HG03196 (cell line): Measurements from ENCODE around the gene CYP4F3.
"Not testable (repeated sequence)": the region's sequence is repeated elsewhere in the genome, so short reads cannot be mapped to it uniquely, and the experiment has no call there.

Source experiments
- ATAC-seq: cut with Tn5 transposase; IDR thresholded peaks from one replicate; pipeline ENCODE4 v1.9.1; 2021; ENCODE audit not compliant: unreplicated experiment

The CYP4F3 gene

GRCh38 chr19:15629003-15629880 is 11.5 kb upstream of the CYP4F3 start:
- ATAC-seq = no peak

- no peak for ATAC-seq
These were observed 8.9 kb upstream of the CYP4F3 start for GRCh38 chr19:15631817-15632216.

GRCh38 chr19:15633082-15633835 is 7.4 kb upstream of the CYP4F3 start:
- ATAC-seq = no peak

DNA sequence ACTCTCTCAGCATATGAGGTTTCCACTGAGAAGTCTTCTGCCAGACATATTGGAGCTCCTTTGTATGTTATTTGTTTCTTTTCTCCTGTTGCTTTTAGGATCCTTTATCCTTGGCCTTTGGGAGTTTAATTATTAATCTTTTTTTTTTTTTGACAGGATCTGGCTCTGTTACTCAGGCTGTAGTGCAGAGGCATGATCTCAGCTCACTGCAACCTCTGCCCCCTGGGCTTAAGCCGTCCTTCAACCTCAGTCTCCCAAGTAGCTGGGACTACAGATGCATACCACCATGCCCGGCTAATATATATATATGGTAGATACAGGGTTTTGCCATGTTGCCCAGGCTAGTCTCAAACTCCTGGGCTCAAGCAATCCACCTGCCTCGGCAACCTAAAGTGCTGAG is 6.6 kb upstream of the CYP4F3 start:
- no peak for ATAC-seq

- no peak for ATAC-seq
These were observed 5.5 kb upstream of the CYP4F3 start for GRCh38 chr19:15635016-15635805.

DNA sequence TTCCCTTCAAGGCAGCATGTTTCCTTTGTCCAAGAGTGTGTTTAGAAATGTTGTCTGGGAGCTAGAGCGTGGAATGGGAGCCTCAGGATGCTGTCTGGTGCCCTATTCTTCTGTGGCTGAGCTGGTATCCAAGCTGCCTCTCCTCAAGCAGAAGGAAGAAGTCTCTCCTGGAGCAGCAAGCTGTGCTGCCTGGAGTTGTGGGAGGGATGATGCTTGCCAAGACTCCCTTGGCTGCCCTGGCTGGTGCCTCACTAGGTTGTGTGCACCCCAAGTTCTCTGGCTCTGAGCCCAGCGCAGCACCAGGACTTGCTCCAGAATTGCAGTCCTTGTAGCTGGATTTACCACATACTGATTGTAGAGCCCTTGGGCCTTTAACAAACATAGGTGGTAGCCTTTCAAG is 4.7 kb upstream of the CYP4F3 start:
- no peak for ATAC-seq

- ATAC-seq = no peak
These were observed 1.1 kb upstream of the CYP4F3 start for GRCh38 chr19:15639596-15639995.

- no peak for ATAC-seq
These were observed 354 bp downstream of the CYP4F3 start for GRCh38 chr19:15640904-15641597.

GRCh38 chr19:15641901-15642491 is 1.3 kb downstream of the CYP4F3 start:
- no peak for ATAC-seq

DNA sequence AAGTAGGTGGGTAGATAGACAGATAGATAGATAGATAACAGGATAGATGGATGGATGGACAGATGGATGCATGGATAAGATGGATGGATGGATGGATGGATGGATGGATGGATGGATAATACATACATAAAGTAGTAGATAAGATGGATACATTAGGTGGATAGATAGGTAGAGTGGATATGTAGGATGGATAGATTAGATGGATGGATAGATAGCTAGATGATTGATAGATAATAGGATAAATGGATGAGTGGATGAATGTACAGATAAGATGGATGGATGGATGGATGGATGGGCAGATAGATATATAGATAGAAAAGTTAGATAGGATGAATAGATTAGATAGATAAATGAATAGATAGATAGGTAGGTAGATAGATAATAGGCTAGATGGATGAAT is 2.1 kb downstream of the CYP4F3 start:
- no peak for ATAC-seq

GRCh38 chr19:15643387-15643786 is 2.7 kb downstream of the CYP4F3 start:
- ATAC-seq = no peak

DNA sequence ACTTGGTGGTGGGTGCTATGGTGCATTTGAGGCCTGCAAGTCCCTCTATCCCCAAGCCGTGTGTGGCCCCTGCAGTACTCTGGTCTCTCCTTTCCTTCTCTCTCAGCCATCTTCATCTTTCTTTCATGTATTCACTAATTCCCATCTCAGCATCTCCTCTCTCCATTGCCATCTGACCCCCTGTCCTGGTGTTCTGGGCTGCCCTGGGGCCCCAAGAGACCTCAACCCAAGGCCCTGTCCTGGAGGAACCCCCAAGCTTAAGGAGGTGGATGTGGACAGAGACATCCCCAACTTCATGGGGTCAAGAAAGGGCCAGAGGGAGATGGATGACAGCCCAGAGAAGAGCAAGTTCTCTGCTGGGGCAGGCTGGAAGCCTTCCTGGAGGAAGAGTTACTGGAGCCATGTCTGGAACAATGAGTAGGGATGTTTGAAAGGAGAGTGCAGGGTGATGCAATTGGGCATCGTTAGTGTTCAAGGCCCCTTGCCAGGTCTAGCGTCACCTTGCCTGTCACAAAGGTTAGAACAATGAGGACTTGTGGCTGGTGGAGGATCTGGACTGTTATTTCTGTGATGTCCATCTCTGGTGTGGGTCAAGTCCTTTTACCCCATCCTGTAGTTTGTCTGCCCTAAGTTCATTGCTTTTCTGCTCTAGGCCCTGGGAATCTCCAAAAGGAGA is 3.5 kb downstream of the CYP4F3 start:
- ATAC-seq = no peak

- ATAC-seq = no peak
These were observed 4.1 kb downstream of the CYP4F3 start for GRCh38 chr19:15644816-15645215.

- ATAC-seq = no peak
These were observed 8.8 kb downstream of the CYP4F3 start for GRCh38 chr19:15649526-15649925.

DNA sequence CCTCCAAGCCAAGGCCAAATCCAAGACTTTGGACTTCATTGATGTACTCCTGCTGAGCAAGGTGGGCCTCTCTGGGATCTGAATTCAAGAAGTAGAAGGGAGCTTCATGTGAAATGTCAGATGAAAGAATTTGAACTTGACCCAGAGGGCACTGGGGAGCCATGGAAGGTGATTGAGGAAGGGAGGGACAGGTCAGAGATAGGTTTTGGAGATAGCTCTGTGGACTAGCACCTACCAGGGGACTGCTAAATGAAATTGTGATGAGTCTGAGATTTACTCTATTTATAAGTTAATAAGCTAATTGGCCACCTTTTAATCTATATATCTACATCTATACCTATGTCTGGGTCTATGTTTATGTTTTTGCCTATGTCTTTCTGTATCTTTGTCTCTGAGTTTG is 9.4 kb downstream of the CYP4F3 start:
- ATAC-seq = not testable (repeated sequence)

GRCh38 chr19:15651791-15652190 is 11.1 kb downstream of the CYP4F3 start:
- no peak for ATAC-seq

- no peak for ATAC-seq
These were observed 12.0 kb downstream of the CYP4F3 start for GRCh38 chr19:15652559-15653278.

DNA sequence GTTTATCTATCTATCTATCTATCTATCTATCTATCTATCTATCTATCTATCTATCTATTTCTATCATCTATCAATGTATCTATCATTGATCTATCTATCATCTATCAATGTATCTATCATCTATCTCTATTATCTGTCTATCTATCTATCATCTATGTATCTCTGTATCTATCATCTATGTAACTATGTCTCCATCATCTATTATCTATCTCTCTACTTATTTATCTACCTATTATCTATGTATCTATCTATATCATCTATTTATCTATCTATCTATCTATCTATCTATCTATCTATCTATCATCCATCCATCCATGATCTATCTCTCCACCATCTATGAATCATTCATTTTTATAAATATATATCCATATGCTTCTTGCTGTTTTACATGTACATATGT is 15.8 kb downstream of the CYP4F3 start:
- ATAC-seq = no peak

DNA sequence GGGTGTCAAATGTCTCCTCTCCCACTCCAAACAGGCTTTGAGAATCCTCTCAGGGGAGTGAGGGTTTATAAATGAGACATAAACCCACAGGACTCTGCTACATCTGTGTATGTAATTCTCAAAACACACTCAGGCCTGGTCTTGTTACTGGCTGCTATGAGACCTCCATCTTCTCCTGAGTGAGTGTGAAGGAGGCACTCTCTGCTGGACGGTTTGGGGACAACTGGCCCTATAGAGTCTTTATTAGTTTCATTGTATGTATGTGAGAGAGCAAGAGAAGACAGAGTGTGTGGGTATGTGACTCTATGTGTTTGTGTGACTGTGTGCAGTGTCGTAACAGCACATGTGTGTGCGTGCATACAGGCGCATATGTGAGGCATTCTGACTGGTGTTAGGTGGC is 22.6 kb downstream of the CYP4F3 start:
- no peak for ATAC-seq
